Endothelial cell of umbilical vein (primary cell): Measurements from ENCODE around the gene FAM83F. TPM values are rescaled to one million over a fixed set of nuclear protein-coding genes. Genes with fewer than 3 reads are reported as not detected.

Source experiments
- BruUV-seq: library from RNA; stranded (reverse); fragments of 400-500 nt; replicated peaks from 2 replicates; lab custom pipeline; 2021; lab: Mats Ljungman, UMichigan
- CTCF ChIA-PET: fragments of 300-600, 350-600 bp; sonication (Branson Sonifier 250); formaldehyde crosslinking; loops from one replicate; lab custom pipeline; 2021; ENCODE audit warnings: antibody characterized with exemption, inconsistent platforms; lab: Charles Lee
- POLR2A ChIA-PET: fragments of 300-600, 350-600 bp; sonication (Branson Sonifier 250); formaldehyde crosslinking; loops from one replicate; lab custom pipeline; 2021; ENCODE audit warnings: antibody characterized with exemption, inconsistent platforms; lab: Charles Lee
- DNase-seq: peaks from one replicate; pipeline ENCODE4 v3.0.0-alpha.2; 2011; ENCODE audit warnings: low read depth, low spot score
- FAIRE-seq: peaks from 2 replicates; lab custom pipeline; 2011; peaks lifted over from hg19 to GRCh38; lab: Jason Lieb, UNC
- H2AFZ ChIP-seq: 2 replicates; pipeline ENCODE4 v1.6.0; 2012; ENCODE audit warnings: low read depth, low read length, control low read depth, inconsistent platforms
- H3K27ac ChIP-seq: 2 replicates; pipeline ENCODE4 v1.5.1; 2011; ENCODE audit warnings: low read depth, mild to moderate bottlenecking, control low read depth, low read length, moderate library complexity; ENCODE audit not compliant: insufficient read depth
- H3K27me3 ChIP-seq, 2 experiments: 2 replicates each; pipeline versions ENCODE4 v1.6.0 to v1.6.1; 2011; ENCODE audit warnings: low read length in 2 of 2, mixed read lengths in 1 of 2; ENCODE audit not compliant: control insufficient read depth in 2 of 2, insufficient read depth in 2 of 2
- H3K36me3 ChIP-seq, 2 experiments: 2 replicates in 1 of 2; 3 replicates in 1 of 2; pipeline ENCODE4 v1.5.1; 2011; ENCODE audit warnings: low read length in 2 of 2, mild to moderate bottlenecking in 1 of 2, moderate library complexity in 1 of 2; ENCODE audit not compliant: control insufficient read depth in 2 of 2, insufficient read depth in 2 of 2; ENCODE audit errors: extremely low read depth in 1 of 2
- H3K4me1 ChIP-seq: 3 replicates; pipeline ENCODE4 v1.5.1; 2011; ENCODE audit warnings: mild to moderate bottlenecking, low read length; ENCODE audit not compliant: control insufficient read depth, insufficient read depth; ENCODE audit errors: extremely low read depth
- H3K4me2 ChIP-seq: 2 replicates; pipeline ENCODE4 v1.6.1; 2011; ENCODE audit warnings: low read length, control low read depth, mixed read lengths; ENCODE audit not compliant: insufficient read depth
- H3K4me3 ChIP-seq, 3 experiments: fragments of 200-600 bp in 1 of 3; sonication (generic), shearing (Covaris generic) in 1 of 3; replicated peaks in 1 of 3; 2 replicates each; pipeline ENCODE4 v1.5.1; 2011 to 2016; ENCODE audit warnings: control low read depth in 3 of 3, low read length in 3 of 3, mild to moderate bottlenecking in 2 of 3, inconsistent platforms in 1 of 3, low read depth in 1 of 3, moderate library complexity in 1 of 3; ENCODE audit not compliant: insufficient read depth in 1 of 3
- H3K79me2 ChIP-seq: 2 replicates; pipeline ENCODE4 v1.6.0; 2012; ENCODE audit warnings: low read length, inconsistent platforms; ENCODE audit not compliant: control insufficient read depth, insufficient read depth
- H3K9ac ChIP-seq: replicated peaks from 2 replicates; pipeline ENCODE3; 2011; ENCODE audit warnings: low read length, control low read depth; ENCODE audit not compliant: insufficient read depth; ENCODE audit errors: extremely low read depth
- H3K9me1 ChIP-seq: replicated peaks from 3 replicates; pipeline ENCODE4 v1.6.0; 2011; ENCODE audit warnings: mild to moderate bottlenecking, low read length; ENCODE audit not compliant: control insufficient read depth, insufficient read depth; ENCODE audit errors: extremely low read depth
- H3K9me3 ChIP-seq: replicated peaks from 2 replicates; pipeline ENCODE4 v1.5.1; 2012; ENCODE audit warnings: low read length, inconsistent platforms; ENCODE audit not compliant: control insufficient read depth, insufficient read depth
- H4K20me1 ChIP-seq: replicated peaks from 2 replicates; pipeline ENCODE3; 2011; ENCODE audit warnings: mild to moderate bottlenecking, low read length; ENCODE audit not compliant: control insufficient read depth, insufficient read depth; ENCODE audit errors: extremely low read depth
- EZH2 ChIP-seq: IDR thresholded peaks from 2 replicates; pipeline ENCODE4 v1.6.1; 2012; ENCODE audit warnings: borderline replicate concordance, low read depth, mild to moderate bottlenecking, moderate library complexity, low read length, inconsistent platforms; ENCODE audit not compliant: severe bottlenecking
- FOS ChIP-seq: IDR thresholded peaks from 2 replicates; pipeline ENCODE4 v1.6.1; 2011; ENCODE audit warnings: mild to moderate bottlenecking, low read length, moderate library complexity, borderline replicate concordance; ENCODE audit not compliant: insufficient read depth
- GATA2 ChIP-seq: IDR thresholded peaks from 2 replicates; pipeline ENCODE4 v1.7.0; 2011; ENCODE audit warnings: low read depth, mild to moderate bottlenecking, moderate library complexity, mixed read lengths, low read length; ENCODE audit not compliant: insufficient read length, insufficient read depth
- JUN ChIP-seq: IDR thresholded peaks from 2 replicates; pipeline ENCODE4 v1.6.1; 2011; ENCODE audit warnings: borderline replicate concordance, low read depth; ENCODE audit not compliant: insufficient read length, insufficient read depth
- MAX ChIP-seq: IDR thresholded peaks from 2 replicates; pipeline ENCODE4 v1.6.1; 2011; ENCODE audit not compliant: insufficient read depth, insufficient read length
- MYC ChIP-seq: IDR thresholded peaks from one replicate; pipeline ENCODE4 v1.6.1; 2011; ENCODE audit warnings: mild to moderate bottlenecking, low read depth, low read length
- POLR2A ChIP-seq: IDR thresholded peaks from 2 replicates; pipeline ENCODE4 v1.6.1; 2012; ENCODE audit warnings: low read depth, mild to moderate bottlenecking, control low read depth, low read length
- POLR2AphosphoS5 ChIP-seq: IDR thresholded peaks from 2 replicates; pipeline ENCODE4 v1.6.1; 2012; ENCODE audit warnings: low read depth, mild to moderate bottlenecking, control low read depth, low read length, moderate library complexity; ENCODE audit not compliant: insufficient read depth
- dilution Hi-C: fragments of 300-500 bp; cut with MboI; formaldehyde crosslinking; loops from one replicate; pipeline ENCODE4 v1.15.0; 2019; ENCODE audit warnings: low sequenced_read_pairs; ENCODE audit not compliant: extremely low pct_ligation_motif_present
- intact Hi-C: fragments of 100-400 bp; cut with micrococcal nuclease; formaldehyde crosslinking; loops from one replicate; pipeline ENCODE4 v1.10.0; 2022
- polyA plus RNA-seq, 4 experiments: library from polyadenylated mRNA; depleted of rRNA in 3 of 4; stranded (reverse) in 3 of 4; unstranded in 1 of 4; fragments of >200 nt; gene quantifications; 2 replicates each; pipeline versions ENCODE4 v1.2.1 to v1.2.3, GENCODE V29; 2011 to 2012; ENCODE audit warnings: missing spikeins in 1 of 4
- total RNA-seq: library from RNA; stranded (reverse); gene quantifications from 2 replicates; pipeline ENCODE4 v1.2.3, GENCODE V29; 2021
- TF ChIP-seq, protein P1 (sequence below), 2 donors: IDR thresholded peaks; 1 replicate in 1 of 2; 2 replicates in 1 of 2; pipeline ENCODE4 v1.5.1; 2011; ENCODE audit warnings: low read length in 2 of 2, mild to moderate bottlenecking in 2 of 2, moderate library complexity in 2 of 2, control low read depth in 1 of 2, inconsistent platforms in 1 of 2, low read depth in 1 of 2; ENCODE audit not compliant: insufficient read depth in 1 of 2; ENCODE audit errors: extremely low read depth in 1 of 2

The FAM83F gene
- total and polyA plus RNA-seq, 2 donors (not counting 3 experiments of a cell fraction or from before 2014, with no cell fraction given) = not detected

- Histone ChIP-seq H3K27ac (no peak overlapping the region), H3K9me3 (no peaks in the 10 kb centered on the region), H3K79me2 (no peaks in the 10 kb centered on the region), H3K4me3 (no peak overlapping the region), H3K4me1 (peaks cover 29% of the 10 kb centered on the region), H3K9ac (no peak overlapping the region), H4K20me1 (no peaks in the 10 kb centered on the region), H2AFZ (no peak overlapping the region), H3K9me1 (no peaks in the 10 kb centered on the region), H3K4me2 (no peak overlapping the region), H3K27me3 (peaks cover 0 to 5% of the 10 kb centered on the region in 2 experiments), H3K36me3 (no peaks in the 10 kb centered on the region)
- FAIRE-seq (no peak), DNase-seq (no peak)
- ChIA-PET POLR2A (interaction anchor here (0.6 to 0.7 kb wide), 2 partner anchors 13 to 733 kb away, joined by 3 to 5 read pairs; no protein-coding TSS in a partner anchor), CTCF (no interaction called here)
- BruUV-seq = no TSS peak
- dilution Hi-C loops = no loop called here
- no peak for TF ChIP-seq JUN
- no peak for TF ChIP-seq EZH2
- TF ChIP-seq POLR2AphosphoS5 = no peak
- no peak for TF ChIP-seq POLR2A
- no peak for TF ChIP-seq MAX
- TF ChIP-seq, protein P1, sequence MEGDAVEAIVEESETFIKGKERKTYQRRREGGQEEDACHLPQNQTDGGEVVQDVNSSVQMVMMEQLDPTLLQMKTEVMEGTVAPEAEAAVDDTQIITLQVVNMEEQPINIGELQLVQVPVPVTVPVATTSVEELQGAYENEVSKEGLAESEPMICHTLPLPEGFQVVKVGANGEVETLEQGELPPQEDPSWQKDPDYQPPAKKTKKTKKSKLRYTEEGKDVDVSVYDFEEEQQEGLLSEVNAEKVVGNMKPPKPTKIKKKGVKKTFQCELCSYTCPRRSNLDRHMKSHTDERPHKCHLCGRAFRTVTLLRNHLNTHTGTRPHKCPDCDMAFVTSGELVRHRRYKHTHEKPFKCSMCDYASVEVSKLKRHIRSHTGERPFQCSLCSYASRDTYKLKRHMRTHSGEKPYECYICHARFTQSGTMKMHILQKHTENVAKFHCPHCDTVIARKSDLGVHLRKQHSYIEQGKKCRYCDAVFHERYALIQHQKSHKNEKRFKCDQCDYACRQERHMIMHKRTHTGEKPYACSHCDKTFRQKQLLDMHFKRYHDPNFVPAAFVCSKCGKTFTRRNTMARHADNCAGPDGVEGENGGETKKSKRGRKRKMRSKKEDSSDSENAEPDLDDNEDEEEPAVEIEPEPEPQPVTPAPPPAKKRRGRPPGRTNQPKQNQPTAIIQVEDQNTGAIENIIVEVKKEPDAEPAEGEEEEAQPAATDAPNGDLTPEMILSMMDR (IDR thresholded peaks at IDR 0.05; ENCODE audit: extremely low read depth in 1 of 2, insufficient read depth in 1 of 2, low read depth in 1 of 2, low read length in 2 of 2) = no peak
- no peak for TF ChIP-seq MYC
- TF ChIP-seq GATA2 = no peak
- no peak for TF ChIP-seq FOS
- intact Hi-C loops = no loop called here
Observed at GRCh38 chr22:40053460-40053859, 58.7 kb downstream of the FAM83F start.
